ENCODE results near the gene ARMC9.

ARMC9 gene

DNA sequence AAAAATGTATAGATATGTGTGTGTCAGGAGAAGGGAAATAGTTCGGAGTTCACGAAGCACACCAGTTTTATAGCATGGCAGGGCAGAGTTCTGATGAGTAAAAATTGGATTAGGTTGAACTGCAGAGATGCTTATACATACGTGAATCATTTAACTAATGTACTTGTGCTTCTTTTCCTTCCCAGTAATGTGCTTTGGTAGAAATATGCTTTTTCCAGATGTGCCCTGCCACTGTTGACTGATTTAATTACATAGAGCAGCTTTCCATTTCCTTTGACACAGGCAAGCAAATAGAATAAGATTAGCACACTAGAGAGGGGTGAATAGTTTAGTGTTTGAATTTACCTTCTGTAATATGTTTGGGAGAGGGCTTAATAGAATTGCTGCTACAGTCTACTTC lies 28.9 kb upstream of the ARMC9 start:
- Histone ChIP-seq H3K36me3 (ENCODE audit: control insufficient read depth, insufficient read depth, low read length) (peaks cover 4% of the 10 kb centered on the region), H3K27me3 (replicated peaks; ENCODE audit: control insufficient read depth, insufficient read depth, low read length) (no peaks in the 10 kb centered on the region), H3K4me3 (replicated peaks; ENCODE audit: low read depth, low read length) (no peak overlapping the region)
- DNase-seq (ENCODE audit: extremely low read depth, insufficient read length) = no peak
- TF ChIP-seq, protein P1, sequence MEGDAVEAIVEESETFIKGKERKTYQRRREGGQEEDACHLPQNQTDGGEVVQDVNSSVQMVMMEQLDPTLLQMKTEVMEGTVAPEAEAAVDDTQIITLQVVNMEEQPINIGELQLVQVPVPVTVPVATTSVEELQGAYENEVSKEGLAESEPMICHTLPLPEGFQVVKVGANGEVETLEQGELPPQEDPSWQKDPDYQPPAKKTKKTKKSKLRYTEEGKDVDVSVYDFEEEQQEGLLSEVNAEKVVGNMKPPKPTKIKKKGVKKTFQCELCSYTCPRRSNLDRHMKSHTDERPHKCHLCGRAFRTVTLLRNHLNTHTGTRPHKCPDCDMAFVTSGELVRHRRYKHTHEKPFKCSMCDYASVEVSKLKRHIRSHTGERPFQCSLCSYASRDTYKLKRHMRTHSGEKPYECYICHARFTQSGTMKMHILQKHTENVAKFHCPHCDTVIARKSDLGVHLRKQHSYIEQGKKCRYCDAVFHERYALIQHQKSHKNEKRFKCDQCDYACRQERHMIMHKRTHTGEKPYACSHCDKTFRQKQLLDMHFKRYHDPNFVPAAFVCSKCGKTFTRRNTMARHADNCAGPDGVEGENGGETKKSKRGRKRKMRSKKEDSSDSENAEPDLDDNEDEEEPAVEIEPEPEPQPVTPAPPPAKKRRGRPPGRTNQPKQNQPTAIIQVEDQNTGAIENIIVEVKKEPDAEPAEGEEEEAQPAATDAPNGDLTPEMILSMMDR (IDR thresholded peaks at IDR 0.05; ENCODE audit: insufficient read depth, low read length, poor library complexity, severe bottlenecking) = no peak

DNA sequence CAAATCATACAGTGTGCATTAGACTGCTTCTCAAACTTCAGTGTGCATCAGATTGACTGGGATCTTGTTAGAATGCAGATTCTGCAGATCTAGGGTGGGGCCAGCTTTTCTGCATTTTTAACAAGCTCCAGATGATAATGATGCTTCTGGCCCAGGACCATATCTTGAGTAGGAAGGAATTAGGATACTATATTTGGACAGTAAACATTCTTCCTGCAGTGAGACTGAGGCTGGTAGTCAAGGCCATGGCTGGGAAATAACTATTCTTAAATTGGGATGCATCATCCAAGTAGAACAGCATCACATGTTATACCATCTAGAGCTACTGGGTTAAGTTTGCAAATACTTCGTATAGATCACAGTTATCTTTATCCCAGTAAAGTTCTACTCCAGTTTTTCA lies 28.4 kb upstream of the ARMC9 start:
- TF ChIP-seq, protein P1 (IDR thresholded peaks at IDR 0.05; ENCODE audit: insufficient read depth, low read length, poor library complexity, severe bottlenecking) = no peak
- Histone ChIP-seq H3K4me3 (replicated peaks; ENCODE audit: low read depth, low read length) (no peak overlapping the region), H3K36me3 (ENCODE audit: control insufficient read depth, insufficient read depth, low read length) (peaks cover 4% of the 10 kb centered on the region), H3K27me3 (replicated peaks; ENCODE audit: control insufficient read depth, insufficient read depth, low read length) (no peaks in the 10 kb centered on the region)
- DNase-seq (ENCODE audit: extremely low read depth, insufficient read length) = no peak

DNA sequence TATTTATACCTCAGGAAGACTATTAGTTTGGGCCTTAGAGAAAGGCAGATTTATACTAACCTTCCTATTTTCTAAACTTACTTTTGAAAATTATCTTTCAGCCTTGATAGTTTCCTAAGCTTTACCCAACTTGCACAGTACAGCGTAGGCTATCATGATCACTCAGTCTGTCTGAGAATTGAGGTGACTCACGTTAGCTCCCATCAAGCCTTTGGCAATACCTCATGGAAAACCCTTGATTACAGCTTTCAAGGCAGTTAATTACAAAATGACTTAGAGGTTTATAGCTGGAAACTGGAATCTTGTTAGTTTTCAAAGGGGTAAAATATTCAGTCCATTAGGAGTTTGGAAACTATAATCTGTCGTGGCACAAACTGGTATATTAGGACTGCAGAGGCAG lies 26.4 kb upstream of the ARMC9 start:
- Histone ChIP-seq H3K36me3 (ENCODE audit: control insufficient read depth, insufficient read depth, low read length) (peaks cover 3% of the 10 kb centered on the region), H3K27me3 (replicated peaks; ENCODE audit: control insufficient read depth, insufficient read depth, low read length) (no peaks in the 10 kb centered on the region), H3K4me3 (replicated peaks; ENCODE audit: low read depth, low read length) (no peak overlapping the region)
- no peak for DNase-seq (ENCODE audit: extremely low read depth, insufficient read length)
- TF ChIP-seq, protein P1 (IDR thresholded peaks at IDR 0.05; ENCODE audit: insufficient read depth, low read length, poor library complexity, severe bottlenecking) = no peak

DNA sequence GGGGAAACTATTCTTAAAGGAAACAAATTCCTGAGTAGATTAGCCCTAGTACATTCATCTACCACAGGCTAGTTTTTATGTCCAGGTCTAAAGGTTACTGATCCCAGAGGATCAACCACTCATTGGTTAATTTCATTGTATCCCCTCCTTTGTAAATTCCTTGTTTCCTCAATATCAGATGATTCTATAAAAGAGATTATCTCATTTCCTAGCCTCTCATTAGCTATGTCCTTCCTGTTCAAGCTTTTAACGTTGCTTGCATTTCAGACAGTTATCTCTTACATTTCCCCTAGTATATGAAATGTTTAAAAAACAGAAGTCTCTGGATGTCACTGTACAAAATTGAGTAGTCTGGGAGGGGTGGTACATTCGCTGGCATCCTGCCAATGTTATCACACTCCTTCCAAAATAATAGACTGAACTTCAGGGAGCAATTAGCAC lies 24.2 kb upstream of the ARMC9 start:
- Histone ChIP-seq H3K36me3 (ENCODE audit: control insufficient read depth, insufficient read depth, low read length) (peaks cover 1% of the 10 kb centered on the region), H3K4me3 (replicated peaks; ENCODE audit: low read depth, low read length) (no peak overlapping the region), H3K27me3 (replicated peaks; ENCODE audit: control insufficient read depth, insufficient read depth, low read length) (no peaks in the 10 kb centered on the region)
- TF ChIP-seq, protein P1 (IDR thresholded peaks at IDR 0.05; ENCODE audit: insufficient read depth, low read length, poor library complexity, severe bottlenecking) = no peak
- no peak for DNase-seq (ENCODE audit: extremely low read depth, insufficient read length)

DNA sequence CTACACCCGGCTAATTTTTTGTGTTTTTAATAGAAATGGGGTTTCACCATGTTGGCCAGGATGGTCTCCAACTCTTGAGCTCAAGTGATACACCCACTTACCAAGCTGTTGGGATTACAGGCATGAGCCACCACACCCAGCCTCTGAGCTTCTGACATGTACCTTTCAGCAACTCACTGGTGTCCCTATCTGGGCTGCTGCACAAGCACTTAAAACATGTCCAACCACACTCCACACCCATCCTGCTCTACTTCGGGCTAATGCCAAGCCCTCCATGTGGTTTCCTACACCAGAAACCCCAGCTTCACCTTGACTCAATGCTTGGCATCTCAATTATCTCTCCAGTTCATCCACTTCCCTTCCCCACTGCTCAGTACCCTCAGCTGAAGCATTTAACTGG lies 22.4 kb upstream of the ARMC9 start:
- no peak overlapping the region for H3K4me3 ChIP-seq (replicated peaks; ENCODE audit: low read depth, low read length)
- TF ChIP-seq, protein P1 (IDR thresholded peaks at IDR 0.05; ENCODE audit: insufficient read depth, low read length, poor library complexity, severe bottlenecking) = no peak
- peaks cover 1% of the 10 kb centered on the region for H3K36me3 ChIP-seq (ENCODE audit: control insufficient read depth, insufficient read depth, low read length)
- no peak for DNase-seq (ENCODE audit: extremely low read depth, insufficient read length)
- no peaks in the 10 kb centered on the region for H3K27me3 ChIP-seq (replicated peaks; ENCODE audit: control insufficient read depth, insufficient read depth, low read length)

Data from GM06990 (cell line).